ENCODE data around the gene SLC11A2. TPM values are rescaled to one million over a fixed set of nuclear protein-coding genes. Genes with fewer than 3 reads are reported as not detected.

SLC11A2 gene
- total and polyA plus RNA-seq, 2 experiments from 2014 or later, result 18.7 to 22.8 TPM

- TF ChIP-seq EZH2 (IDR thresholded peaks at IDR 0.05; ENCODE audit: insufficient read depth, poor library complexity, severe bottlenecking) (no peak), EZH2phosphoT487 (IDR thresholded peaks at IDR 0.05; ENCODE audit: insufficient read depth, low read depth) (no peak)
- Histone ChIP-seq H3K4me2 (ENCODE audit: unreplicated experiment) (peak overlapping the region; percentile 83), H2AFZ (no peak overlapping the region), H4K20me1 (ENCODE audit: insufficient read depth) (no peaks in the 10 kb centered on the region), H3K4me1 (ENCODE audit: insufficient read depth) (peaks cover 21% of the 10 kb centered on the region), H3K9ac (peak overlapping the region; percentile 84; the same call in 1 of the 2 replicates), H3K9me3 (ENCODE audit: low read depth) (no peaks in the 10 kb centered on the region), H3K27ac (no peak overlapping the region), H3K79me2 (ENCODE audit: insufficient read depth) (peaks cover 31% of the 10 kb centered on the region), H3K9me2 (ENCODE audit: insufficient read depth) (no peaks in the 10 kb centered on the region), H3K4me3 (peak overlapping the region; percentile 88), H3K27me3 (replicated peaks; ENCODE audit: insufficient read depth) (no peaks in the 10 kb centered on the region), H3K36me3 (ENCODE audit: low read depth) (peaks cover 14% of the 10 kb centered on the region), H3F3A (ENCODE audit: insufficient read depth) (peaks cover 13% of the 10 kb centered on the region; the same call in 1 of the 2 replicates)
- 50 to 56% methylated on average over 3 of the region's 3 CpGs for WGBS, 2 experiments (ENCODE audit: low coverage in 1 of 2, low lambda C conversion rate in 2 of 2, missing lambda C conversion rate in 2 of 2)
- in situ Hi-C loops (cut with MboI), result loop anchor here (10.0 kb wide), 1 partner anchor 295 kb away; the partner anchor contains the start of gene CELA1
- no peak for DNase-seq
Observed at GRCh38 chr12:51049525-51049924, 23.3 kb upstream of the SLC11A2 start.

DNA sequence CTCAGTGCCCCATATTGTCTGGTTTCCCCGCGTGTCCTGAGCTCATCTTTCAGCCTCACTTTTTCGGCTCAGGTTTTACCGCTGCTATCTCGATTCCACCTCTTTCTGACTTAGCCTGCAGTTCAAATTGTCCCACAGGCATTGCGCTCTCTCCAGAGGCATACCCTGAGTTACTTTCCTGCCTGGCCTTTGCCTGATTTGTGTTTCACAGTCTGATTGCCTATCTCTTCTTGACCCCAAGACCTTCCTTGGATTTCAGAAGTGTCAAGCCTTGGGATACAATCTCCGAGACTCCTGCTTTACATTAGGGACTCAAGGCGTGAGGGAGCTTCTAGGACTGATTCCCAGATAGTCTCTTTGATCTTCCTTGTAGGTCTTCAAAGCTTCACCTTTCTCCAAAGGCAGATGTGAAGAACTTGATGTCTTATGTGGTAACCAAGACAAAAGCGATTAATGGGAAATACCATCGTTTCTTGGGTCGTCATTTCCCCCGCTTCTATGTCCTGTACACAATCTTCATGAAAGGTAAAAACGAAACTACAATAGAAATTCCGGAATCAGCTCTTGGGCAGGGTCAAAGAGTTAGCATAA, 22.6 kb upstream of the SLC11A2 start:
- 20 to 21% methylated on average over 14 of the region's 14 CpGs for WGBS, 2 experiments (ENCODE audit: low coverage in 1 of 2, low lambda C conversion rate in 2 of 2, missing lambda C conversion rate in 2 of 2)
- peak overlapping the region; percentile 88 for H3K4me3 ChIP-seq
- peak overlapping the region; percentile 83 for H2AFZ ChIP-seq
- peaks cover 6% of the 10 kb centered on the region for H3K36me3 ChIP-seq (ENCODE audit: low read depth)
- H3K4me2 ChIP-seq (ENCODE audit: unreplicated experiment), result peak overlapping the region; percentile 83
- DNase-seq, result peak; percentile 38
- H3K27me3 ChIP-seq (replicated peaks; ENCODE audit: insufficient read depth), result no peaks in the 10 kb centered on the region
- H3K9me2 ChIP-seq (ENCODE audit: insufficient read depth), result no peaks in the 10 kb centered on the region
- H3K79me2 ChIP-seq (ENCODE audit: insufficient read depth), result peaks cover 31% of the 10 kb centered on the region
- no peak overlapping the region for H3K27ac ChIP-seq
- H3F3A ChIP-seq (ENCODE audit: insufficient read depth), result peaks cover 5% of the 10 kb centered on the region; the same call in 1 of the 2 replicates
- peaks cover 21% of the 10 kb centered on the region for H3K4me1 ChIP-seq (ENCODE audit: insufficient read depth)
- no peak for TF ChIP-seq EZH2phosphoT487 (IDR thresholded peaks at IDR 0.05; ENCODE audit: insufficient read depth, low read depth)
- TF ChIP-seq EZH2 (IDR thresholded peaks at IDR 0.05; ENCODE audit: insufficient read depth, poor library complexity, severe bottlenecking), result no peak
- peak overlapping the region; percentile 84 for H3K9ac ChIP-seq
- in situ Hi-C loops (cut with MboI), result loop anchor here (10.0 kb wide), 1 partner anchor 296 kb away; the partner anchor contains the start of gene CELA1
- H4K20me1 ChIP-seq (ENCODE audit: insufficient read depth), result no peaks in the 10 kb centered on the region
- H3K9me3 ChIP-seq (ENCODE audit: low read depth), result no peaks in the 10 kb centered on the region

DNA sequence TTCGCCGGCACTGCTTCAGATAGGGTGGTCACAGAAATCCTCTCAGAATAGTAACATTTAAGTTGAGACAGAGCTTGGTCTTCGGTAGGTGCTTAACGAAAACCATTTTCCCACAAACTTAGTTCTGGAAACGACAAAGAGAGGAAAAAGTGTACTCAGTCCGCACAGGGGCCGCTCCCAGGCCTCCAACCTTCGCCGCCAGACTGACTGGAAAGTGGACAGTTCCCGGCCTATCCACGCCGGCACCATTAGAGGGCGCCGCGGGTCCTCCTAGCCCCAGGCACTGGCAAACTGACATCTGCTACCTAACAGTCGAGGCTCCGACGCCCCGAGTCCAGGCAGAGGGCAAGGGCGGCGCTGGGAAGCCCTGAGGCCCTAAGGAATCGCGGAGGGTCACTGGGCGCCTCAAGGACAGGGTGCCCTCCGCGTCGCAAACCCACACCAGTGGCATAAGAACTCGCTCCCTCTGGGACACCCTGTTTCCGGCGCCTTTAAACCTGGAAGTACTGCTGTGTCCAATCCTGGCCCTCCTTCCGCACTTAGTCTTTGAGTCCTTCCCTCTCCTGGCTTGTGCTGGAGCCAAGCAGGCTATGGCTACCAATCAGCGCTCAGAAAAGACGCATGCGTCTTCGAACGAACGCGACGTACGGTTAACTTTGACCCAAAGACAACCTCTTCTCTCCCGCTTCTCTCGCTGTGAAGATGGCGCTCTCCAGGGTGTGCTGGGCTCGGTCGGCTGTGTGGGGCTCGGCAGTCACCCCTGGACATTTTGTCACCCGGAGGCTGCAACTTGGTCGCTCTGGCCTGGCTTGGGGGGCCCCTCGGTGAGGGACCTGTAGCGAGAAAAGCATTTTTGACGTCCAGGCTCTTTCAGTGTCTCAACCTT, 21.7 kb upstream of the SLC11A2 start, which contains the start of gene LETMD1:
Gene LETMD1, plus strand, starts transcription at position 673 of the 886 bp plus-strand sequence. Its CDS starts 30 bp downstream, at position 703.
- in situ Hi-C loops (cut with MboI), result loop anchor here (10.0 kb wide), 1 partner anchor 297 kb away; the partner anchor contains the start of gene CELA1

GRCh38 chr12:51036279-51036678, 10.1 kb upstream of the SLC11A2 start:
- TF ChIP-seq EZH2 (IDR thresholded peaks at IDR 0.05; ENCODE audit: insufficient read depth, poor library complexity, severe bottlenecking), result no peak
- no peak for TF ChIP-seq EZH2phosphoT487 (IDR thresholded peaks at IDR 0.05; ENCODE audit: insufficient read depth, low read depth)
- Histone ChIP-seq H3K4me2 (ENCODE audit: unreplicated experiment) (no peak overlapping the region), H3F3A (ENCODE audit: insufficient read depth) (0 out of 2 replicates have a peak, but pooled peaks cover 8% of the 10 kb centered on the region), H3K9me2 (ENCODE audit: insufficient read depth) (no peaks in the 10 kb centered on the region), H3K4me1 (ENCODE audit: insufficient read depth) (no peaks in the 10 kb centered on the region; the same call in 1 of the 2 replicates), H3K27ac (no peak overlapping the region), H2AFZ (no peak overlapping the region), H4K20me1 (ENCODE audit: insufficient read depth) (no peaks in the 10 kb centered on the region), H3K9me3 (ENCODE audit: low read depth) (no peaks in the 10 kb centered on the region), H3K79me2 (ENCODE audit: insufficient read depth) (no peaks in the 10 kb centered on the region), H3K4me3 (no peak overlapping the region), H3K9ac (no peak overlapping the region), H3K27me3 (replicated peaks; ENCODE audit: insufficient read depth) (no peaks in the 10 kb centered on the region), H3K36me3 (ENCODE audit: low read depth) (no peaks in the 10 kb centered on the region)
- in situ Hi-C loops (cut with MboI), result no loop called here
- DNase-seq, result no peak
- 80 to 84% methylated on average over 3 of the region's 3 CpGs for WGBS, 2 experiments (ENCODE audit: low coverage in 1 of 2, low lambda C conversion rate in 2 of 2, missing lambda C conversion rate in 2 of 2)

More for the DNA sequence above, 21.7 kb upstream of the SLC11A2 start, which contains the start of gene LETMD1:
- Histone ChIP-seq H2AFZ (peak within 1 kb of the TSS; percentile 83), H3K4me3 (peak within 1 kb of the TSS; percentile 88), H3K9ac (peak within 1 kb of the TSS; percentile 84), H3K27me3 (replicated peaks; ENCODE audit: insufficient read depth) (no peaks in the 10 kb centered on the region), H3K79me2 (ENCODE audit: insufficient read depth) (peaks cover 31% of the 10 kb centered on the region), H3K4me1 (ENCODE audit: insufficient read depth) (peaks cover 21% of the 10 kb centered on the region), H3K9me2 (ENCODE audit: insufficient read depth) (no peaks in the 10 kb centered on the region), H3F3A (ENCODE audit: insufficient read depth) (no peaks in the 10 kb centered on the region), H4K20me1 (ENCODE audit: insufficient read depth) (no peaks in the 10 kb centered on the region), H3K9me3 (ENCODE audit: low read depth) (no peaks in the 10 kb centered on the region), H3K27ac (peak within 1 kb of the TSS; percentile 72), H3K4me2 (ENCODE audit: unreplicated experiment) (peak within 1 kb of the TSS; percentile 83), H3K36me3 (ENCODE audit: low read depth) (peaks cover 5% of the 10 kb centered on the region)
- 3 to 4% methylated on average over 51 of the region's 51 CpGs for WGBS, 2 experiments (ENCODE audit: low coverage in 1 of 2, low lambda C conversion rate in 2 of 2, missing lambda C conversion rate in 2 of 2)
- DNase-seq, result peak; percentile 100
- TF ChIP-seq EZH2 (IDR thresholded peaks at IDR 0.05; ENCODE audit: insufficient read depth, poor library complexity, severe bottlenecking) (no peak), EZH2phosphoT487 (IDR thresholded peaks at IDR 0.05; ENCODE audit: insufficient read depth, low read depth) (no peak)
